Choroid plexus epithelial cell (primary cell): Measurements from ENCODE around the gene COL4A2.

ENCODE experiments used
- DNase-seq: peaks from one replicate; pipeline ENCODE4 v3.0.0-alpha.2; 2010; ENCODE audit warnings: low read depth
- H3K4me3 ChIP-seq: 2 replicates; pipeline ENCODE4 v1.5.1; 2011; ENCODE audit warnings: low read depth, mild to moderate bottlenecking, control low read depth, low read length, moderate library complexity
- CTCF ChIP-seq: conservative IDR thresholded peaks from 2 replicates; pipeline ENCODE4 v1.5.1; 2011; ENCODE audit warnings: low read depth, mild to moderate bottlenecking, control low read depth, inconsistent platforms, low read length, moderate library complexity

COL4A2 gene

GRCh38 chr13:110387451-110388107 is 80.5 kb downstream of the COL4A2 start:
- TF ChIP-seq CTCF: no peak
- DNase-seq: peak; percentile 85
- peak overlapping the region; percentile 11 for H3K4me3 ChIP-seq

GRCh38 chr13:110388108-110388943 is 81.2 kb downstream of the COL4A2 start:
- no peak overlapping the region for H3K4me3 ChIP-seq
- DNase-seq: peak; percentile 92
- TF ChIP-seq CTCF: no peak

GRCh38 chr13:110390567-110390966 is 83.5 kb downstream of the COL4A2 start:
- no peak for TF ChIP-seq CTCF
- H3K4me3 ChIP-seq: no peak overlapping the region
- DNase-seq: peak; percentile 90

- TF ChIP-seq CTCF: no peak
- DNase-seq: peak; percentile 67
- H3K4me3 ChIP-seq: no peak overlapping the region
Measured at GRCh38 chr13:110391273-110391672, 84.2 kb downstream of the COL4A2 start.

GRCh38 chr13:110392510-110393240 is 85.6 kb downstream of the COL4A2 start:
- TF ChIP-seq CTCF: no peak
- peak; percentile 91 for DNase-seq
- no peak overlapping the region for H3K4me3 ChIP-seq

GRCh38 chr13:110393761-110394160 is 86.7 kb downstream of the COL4A2 start:
- no peak for DNase-seq
- TF ChIP-seq CTCF: no peak
- H3K4me3 ChIP-seq: no peak overlapping the region
